Left lung (tissue), 10 donors: Measurements from ENCODE around the gene NID1. TPM values are rescaled to one million over a fixed set of nuclear protein-coding genes. Genes with fewer than 3 reads are reported as not detected.
A peak's percentile ranks its signal among the peaks of the same experiment; 100 is the strongest.

Experiments used
- ATAC-seq: fragments of 200-7000 bp; cut with Tn5 transposase; one replicate; pipeline ENCODE4 v1.9.1; 2020; ENCODE audit warnings: moderate library complexity
- DNase-seq, 4 donors: peaks; one replicate each; pipeline ENCODE4 v3.0.0-alpha.2; 2013 to 2020
- H3K27ac ChIP-seq, 2 donors: fragments of 200-600 bp; sonication (generic) in 1 of 2; one replicate each; pipeline versions ENCODE4 v1.5.0 to v1.8.0; 2020 to 2021
- H3K27me3 ChIP-seq, 2 donors: fragments of 200-600 bp; sonication (generic) in 1 of 2; one replicate each; pipeline versions ENCODE4 v1.5.0 to v1.8.0; 2020 to 2021
- H3K36me3 ChIP-seq, 2 donors: fragments of 200-600 bp; sonication (generic) in 1 of 2; one replicate each; pipeline versions ENCODE4 v1.5.0 to v1.8.0; 2020 to 2021
- H3K4me1 ChIP-seq, 2 donors: fragments of 200-600 bp; one replicate each; pipeline ENCODE4 v1.8.0; 2021
- H3K4me3 ChIP-seq, 2 donors: fragments of 200-600 bp; sonication (generic) in 1 of 2; one replicate each; pipeline versions ENCODE4 v1.5.0 to v1.8.0; 2020 to 2021; ENCODE audit warnings: mild to moderate bottlenecking in 1 of 2
- H3K9me3 ChIP-seq, 2 donors: fragments of 200-600 bp; sonication (generic) in 1 of 2; one replicate each; pipeline versions ENCODE4 v1.5.0 to v1.8.0; 2020 to 2021
- CTCF ChIP-seq, 2 donors: fragments of 200-600 bp; sonication (generic) in 1 of 2; IDR thresholded peaks; one replicate each; pipeline versions ENCODE4 v1.5.0 to v1.8.0; 2021; ENCODE audit warnings: antibody characterized with exemption in 2 of 2
- intact Hi-C, 2 donors: fragments of 100-400 bp; cut with DNase I; formaldehyde crosslinking; loops; one replicate each; pipeline versions ENCODE4 v1.11.2 to v1.14.2; 2022
- polyA plus RNA-seq, 6 donors: library from polyadenylated mRNA; unstranded; fragments of 120-200 nt; gene quantifications; one replicate each; pipeline ENCODE4 v1.2.1, GENCODE V29; 2013; ENCODE audit not compliant: insufficient read length in 6 of 6
- total RNA-seq, 2 donors: library from RNA; stranded (reverse); fragmentation: NEBNext Ultra II Directional; extraction: Animal tissue kit (Norgen Biotek cat#: 25700); gene quantifications; one replicate each; pipeline ENCODE4 v1.2.1, GENCODE V29; 2021
- donor health status: DM: no; HTN: yes; CAD: no.
- donor health status: DM: no; HTN: no; CAD: no.

NID1 gene
- total and polyA plus RNA-seq, 8 donors = 55.4 to 233 (median 218) TPM

GRCh38 chr1:236057546-236057945, 7.3 kb downstream of the NID1 start:
- Histone ChIP-seq H3K4me1 (peaks cover 0 to 2% of the 10 kb centered on the region in 2 donors), H3K27me3 (peaks cover 0 to 9% of the 10 kb centered on the region in 2 donors), H3K27ac (no peak overlapping the region), H3K9me3 (no peaks in the 10 kb centered on the region), H3K4me3 (no peak overlapping the region), H3K36me3 (no peaks in the 10 kb centered on the region)
- DNase-seq (no peak), ATAC-seq (no peak)
- no peak for TF ChIP-seq CTCF (IDR thresholded peaks at IDR 0.05)
- intact Hi-C loops = no loop called here

- intact Hi-C loops = no loop called here
- no peak for ATAC-seq
- Histone ChIP-seq H3K36me3 (peaks cover 0 to 5% of the 10 kb centered on the region in 2 donors), H3K4me1 (peaks cover 0 to 6% of the 10 kb centered on the region in 2 donors), H3K27me3 (no peaks in the 10 kb centered on the region), H3K4me3 (no peak overlapping the region), H3K27ac (no peak overlapping the region), H3K9me3 (no peaks in the 10 kb centered on the region)
- DNase-seq = no peak
- no peak for TF ChIP-seq CTCF (IDR thresholded peaks at IDR 0.05)
Measured at GRCh38 chr1:236052232-236052993, 12.5 kb downstream of the NID1 start.

- DNase-seq (no peak), ATAC-seq (peak; percentile 29)
- Histone ChIP-seq H3K4me1 (peaks cover 0 to 9% of the 10 kb centered on the region in 2 donors), H3K9me3 (no peaks in the 10 kb centered on the region), H3K36me3 (peaks cover 0 to 5% of the 10 kb centered on the region in 2 donors), H3K27ac (no peak overlapping the region), H3K27me3 (no peaks in the 10 kb centered on the region), H3K4me3 (no peak overlapping the region)
- intact Hi-C loops = no loop called here
- no peak for TF ChIP-seq CTCF (IDR thresholded peaks at IDR 0.05)
Measured at GRCh38 chr1:236051242-236051791, 13.6 kb downstream of the NID1 start.

GRCh38 chr1:236045771-236046170, 19.1 kb downstream of the NID1 start:
- H3K9me3 ChIP-seq = no peaks in the 10 kb centered on the region
- peaks cover 0 to 5% of the 10 kb centered on the region in 2 donors for H3K36me3 ChIP-seq
- no peaks in the 10 kb centered on the region for H3K27me3 ChIP-seq
- H3K4me3 ChIP-seq = no peak overlapping the region
- H3K4me1 ChIP-seq = peaks cover 0 to 5% of the 10 kb centered on the region in 2 donors
- no peak for TF ChIP-seq CTCF (IDR thresholded peaks at IDR 0.05)
- intact Hi-C loops = no loop called here
- DNase-seq = no peak
- ATAC-seq = no peak
- H3K27ac ChIP-seq = no peak overlapping the region

GRCh38 chr1:236044341-236044740, 20.5 kb downstream of the NID1 start:
- TF ChIP-seq CTCF (IDR thresholded peaks at IDR 0.05) = no peak
- Histone ChIP-seq H3K4me3 (no peak overlapping the region), H3K4me1 (peaks cover 5 to 7% of the 10 kb centered on the region in 2 donors), H3K9me3 (no peaks in the 10 kb centered on the region), H3K36me3 (peaks cover 0 to 5% of the 10 kb centered on the region in 2 donors), H3K27ac (no peak overlapping the region), H3K27me3 (no peaks in the 10 kb centered on the region)
- ATAC-seq (no peak), DNase-seq (no peak)
- intact Hi-C loops = no loop called here
